T-helper 22 cell (primary cell): ENCODE data around the gene INO80D.
"Not testable (repeated sequence)": the region's sequence is repeated elsewhere in the genome, so short reads cannot be mapped to it uniquely, and the experiment has no call there.

Source experiments
- DNase-seq: peaks from one replicate; pipeline ENCODE4 v3.0.0-alpha.2; 2020; ENCODE audit warnings: low read depth

Gene INO80D

GRCh38 chr2:205978728-205979127, 107.2 kb downstream of the INO80D start:
- DNase-seq, result not testable (repeated sequence)

- DNase-seq, result not testable (repeated sequence)
Measured at GRCh38 chr2:205977699-205978098, 108.3 kb downstream of the INO80D start.

GRCh38 chr2:205976934-205977659, 108.9 kb downstream of the INO80D start:
- DNase-seq, result not testable (repeated sequence)

- no peak for DNase-seq
Measured at GRCh38 chr2:205976120-205976814, 109.7 kb downstream of the INO80D start.

DNA sequence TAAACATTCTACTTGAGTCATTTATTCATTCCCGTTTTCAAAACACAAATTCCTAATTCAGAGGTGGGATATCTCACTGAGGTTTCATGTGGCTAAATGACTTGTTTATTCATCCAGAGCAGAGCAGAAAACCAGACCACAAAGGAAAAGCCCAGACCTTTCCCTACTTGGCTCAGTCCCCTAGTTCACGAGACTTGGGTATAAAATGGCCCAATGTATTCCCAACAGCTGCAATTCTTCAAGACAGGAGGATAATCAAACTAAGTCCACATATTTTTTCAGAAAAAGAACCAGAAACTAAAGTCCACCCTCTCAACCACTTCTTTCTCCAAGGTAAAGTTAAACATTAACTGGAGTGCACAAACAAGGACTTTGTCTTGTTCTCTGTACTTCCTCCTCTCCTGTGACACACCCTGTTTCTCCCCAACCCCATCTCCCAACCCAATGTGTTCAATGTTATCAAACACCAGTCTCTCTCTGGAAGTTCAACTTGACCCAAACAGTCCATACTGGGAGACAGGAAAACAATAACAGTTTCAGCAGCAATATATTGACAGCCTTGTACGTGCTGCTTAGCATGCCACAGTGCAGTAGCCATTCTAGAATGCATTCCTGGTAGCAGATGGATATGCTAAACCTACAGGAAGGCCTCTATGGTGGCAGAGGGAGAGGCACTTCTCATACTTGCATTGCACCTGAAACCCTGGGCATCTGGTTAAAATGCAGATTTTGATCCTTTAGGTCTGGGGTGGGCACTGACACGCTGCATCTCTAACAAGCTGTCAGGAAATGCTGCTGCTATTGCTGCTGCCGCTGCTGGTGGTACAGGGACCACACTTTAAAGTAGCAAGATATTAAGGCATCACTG, 110.7 kb downstream of the INO80D start:
- DNase-seq, result no peak

GRCh38 chr2:205972113-205972512, 113.9 kb downstream of the INO80D start:
- no peak for DNase-seq

DNA sequence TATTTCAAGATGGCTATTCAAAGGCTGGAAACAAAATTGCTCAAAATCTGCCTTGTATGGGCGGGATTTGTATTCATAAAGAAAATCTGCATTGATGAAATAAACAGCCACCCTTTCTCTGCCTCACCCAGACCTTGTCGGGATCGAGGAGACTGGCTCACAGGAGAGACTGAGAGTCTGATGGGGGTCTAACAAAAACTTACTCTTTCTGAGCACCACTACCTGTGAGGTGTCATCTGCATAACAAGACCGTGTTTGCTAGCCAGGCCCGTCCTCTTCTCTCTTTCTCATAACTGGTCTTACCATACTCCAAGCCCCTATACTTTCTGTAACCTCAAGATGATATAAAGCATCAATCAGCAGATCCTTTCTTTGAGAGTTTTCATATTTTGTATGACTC, 115.6 kb downstream of the INO80D start:
- DNase-seq, result no peak

DNA sequence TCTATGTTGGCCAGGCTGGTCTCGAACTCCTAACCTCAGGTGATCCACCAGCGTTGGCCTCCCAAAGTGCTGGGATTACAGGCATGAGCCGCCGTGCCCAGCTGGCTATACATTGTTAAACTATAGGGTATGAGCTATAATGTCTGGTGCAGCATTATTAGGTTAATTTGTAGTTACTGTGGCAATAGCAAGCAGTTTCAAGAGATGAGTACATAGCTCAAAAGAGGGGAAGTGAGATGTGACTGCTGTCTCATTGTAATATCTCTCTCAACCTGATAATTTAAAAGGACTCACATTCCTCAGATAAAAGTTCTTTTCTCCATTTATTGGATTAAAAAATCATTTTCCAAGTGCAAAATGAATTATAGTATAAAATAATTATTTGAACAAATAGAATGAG, 116.4 kb downstream of the INO80D start:
- no peak for DNase-seq

DNA sequence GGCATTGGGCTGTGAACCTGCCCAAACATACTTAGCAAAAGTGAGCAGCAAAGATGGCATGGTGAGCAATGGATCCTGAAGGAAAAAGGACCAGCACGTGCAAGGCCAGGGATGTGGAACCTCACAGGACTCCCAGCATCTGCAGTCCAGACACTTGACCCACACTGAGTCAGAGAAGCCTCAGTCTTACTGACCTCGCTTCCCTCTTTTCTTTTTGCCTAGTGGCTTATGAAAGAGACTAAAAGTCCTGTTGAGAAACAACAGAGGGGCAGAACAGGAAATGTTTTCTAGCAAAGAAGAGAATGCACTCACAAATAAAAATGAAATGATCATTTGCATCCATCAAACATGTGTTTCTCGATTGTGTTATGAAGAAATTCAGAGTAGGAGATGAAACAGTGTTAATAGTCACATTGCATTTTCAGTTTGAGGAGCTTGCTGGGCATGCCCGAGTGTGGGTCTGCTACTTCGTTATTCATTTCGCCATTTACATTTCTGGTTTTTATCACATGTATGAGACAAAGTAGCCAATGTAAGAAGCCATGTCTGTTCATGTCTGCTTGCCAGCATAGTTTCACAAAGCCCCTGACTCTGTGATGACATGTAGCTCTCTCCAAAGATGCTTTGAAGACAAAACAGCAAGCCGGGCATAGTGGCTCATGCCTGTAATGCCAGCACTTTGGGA, 118.4 kb downstream of the INO80D start:
- no peak for DNase-seq

DNA sequence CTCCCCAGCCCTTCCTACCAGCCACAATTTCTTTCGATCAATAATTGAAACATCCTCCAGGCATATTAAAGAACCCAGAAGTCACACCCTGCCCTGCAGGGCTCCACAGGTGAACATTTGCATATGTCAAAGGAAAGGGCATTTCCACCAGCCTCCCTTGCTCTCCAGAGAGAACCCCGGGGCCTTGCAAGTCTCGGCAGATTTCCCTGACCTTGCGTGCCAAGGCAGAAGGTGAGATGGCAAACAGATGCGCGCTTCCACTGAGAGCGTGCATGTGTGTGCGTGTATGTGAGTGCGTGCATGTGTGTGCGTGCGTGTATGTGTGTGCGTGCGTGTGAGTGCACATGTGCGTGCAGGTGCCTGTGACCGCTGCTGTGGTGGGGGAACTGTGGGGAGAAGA, 120.3 kb downstream of the INO80D start:
- DNase-seq, result no peak

DNA sequence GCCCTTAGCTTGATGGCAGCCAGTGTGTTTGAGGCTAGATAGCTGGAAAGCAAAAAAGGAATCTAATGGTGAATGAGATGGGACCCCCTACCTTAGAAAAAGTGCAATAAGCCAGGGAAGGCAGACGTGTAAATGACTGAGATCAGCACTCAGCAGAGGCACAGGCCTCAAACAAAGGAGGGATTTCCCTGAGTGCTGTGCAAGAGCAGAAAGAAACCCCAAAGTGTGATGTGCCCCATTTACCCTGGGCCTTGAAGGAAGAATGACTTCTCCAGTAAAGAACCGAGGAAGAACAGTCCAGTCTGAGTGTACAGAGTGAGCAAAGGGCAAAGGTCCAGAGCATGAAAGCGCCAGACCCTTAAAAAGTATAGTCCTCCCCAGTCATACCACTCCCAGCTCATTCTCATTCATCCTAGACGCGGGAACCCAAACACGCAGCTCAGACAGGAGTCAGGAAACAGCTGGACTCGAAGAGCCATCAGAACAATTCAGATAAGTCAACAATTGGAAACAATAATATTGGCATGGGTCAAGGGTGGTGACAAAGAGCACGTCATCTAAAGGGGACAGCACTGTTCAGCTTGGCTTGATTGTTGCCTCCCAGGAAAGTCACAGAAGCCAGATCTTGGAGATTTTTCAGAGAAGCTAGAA, 121.7 kb downstream of the INO80D start:
- DNase-seq, result no peak

GRCh38 chr2:205959521-205959920, 126.5 kb downstream of the INO80D start:
- no peak for DNase-seq

GRCh38 chr2:205957452-205958154, 128.4 kb downstream of the INO80D start:
- no peak for DNase-seq

GRCh38 chr2:205954707-205955106, 131.3 kb downstream of the INO80D start:
- DNase-seq, result no peak

DNA sequence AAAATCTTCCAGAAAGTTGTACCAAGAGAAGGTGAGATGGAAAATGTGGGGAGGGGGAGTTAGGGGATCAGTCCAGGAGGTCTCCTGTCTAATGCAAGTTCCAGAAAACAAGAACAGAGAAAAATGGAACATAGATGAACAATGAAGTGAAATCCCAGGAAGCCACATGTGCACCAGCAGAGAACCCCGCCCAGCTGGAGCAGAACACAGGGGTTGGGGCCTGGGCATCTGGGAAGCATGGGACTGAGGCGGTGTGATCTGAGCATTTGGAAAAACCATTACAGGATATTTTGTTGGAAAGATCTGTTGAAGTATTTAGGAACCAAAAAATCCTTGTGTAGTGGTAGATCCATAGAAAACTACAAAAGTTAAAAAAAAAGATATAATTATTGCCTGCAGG, 133.7 kb downstream of the INO80D start:
- no peak for DNase-seq

DNA sequence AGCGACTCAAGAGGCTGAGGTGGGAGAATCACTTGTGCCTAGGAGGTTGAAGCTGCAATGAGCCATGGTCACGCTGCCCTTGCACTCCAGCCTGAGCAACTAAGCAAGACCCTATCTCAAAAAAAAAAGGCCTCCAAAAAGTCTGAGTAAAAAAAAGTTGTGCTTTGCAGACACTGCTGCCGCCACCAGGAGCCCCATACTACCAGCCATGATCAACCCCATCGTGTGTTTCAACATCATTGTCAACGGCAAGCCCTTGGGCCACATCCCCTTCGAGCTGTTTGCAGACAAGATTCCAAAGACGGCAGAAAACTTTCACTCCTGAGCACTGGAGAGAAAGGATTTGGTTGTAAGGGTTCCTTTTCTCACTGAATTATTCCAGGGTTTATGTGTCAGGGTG, 137.1 kb downstream of the INO80D start:
- no peak for DNase-seq

- DNase-seq, result no peak
Measured at GRCh38 chr2:205948496-205948837, 137.5 kb downstream of the INO80D start.

GRCh38 chr2:205947621-205948495, 138.1 kb downstream of the INO80D start:
- no peak for DNase-seq

- no peak for DNase-seq
Measured at GRCh38 chr2:205946226-205946625, 139.7 kb downstream of the INO80D start.
